Measurements from ENCODE around the gene KCNN3.

Gene KCNN3

DNA sequence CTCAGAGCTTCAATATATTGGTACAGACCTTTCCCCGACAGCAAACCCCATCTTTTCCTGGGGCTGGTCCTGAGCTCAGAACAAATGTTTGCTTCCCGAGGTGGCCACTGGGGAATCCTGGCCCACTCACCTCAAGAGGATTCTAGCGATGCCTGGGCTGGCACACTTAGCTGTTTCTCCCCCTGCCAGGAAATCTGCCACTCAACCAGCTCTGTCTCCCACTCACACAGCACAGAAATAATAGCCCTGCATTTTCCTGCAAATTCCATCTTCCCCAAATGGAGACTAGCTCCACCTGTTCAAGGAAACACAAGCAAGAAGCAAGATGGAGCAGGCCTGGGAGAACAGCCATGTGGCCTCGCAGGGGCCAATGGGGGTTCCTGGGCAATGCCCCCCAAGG, 21.1 kb downstream of the KCNN3 start:
- TF ChIP-seq, protein P1, sequence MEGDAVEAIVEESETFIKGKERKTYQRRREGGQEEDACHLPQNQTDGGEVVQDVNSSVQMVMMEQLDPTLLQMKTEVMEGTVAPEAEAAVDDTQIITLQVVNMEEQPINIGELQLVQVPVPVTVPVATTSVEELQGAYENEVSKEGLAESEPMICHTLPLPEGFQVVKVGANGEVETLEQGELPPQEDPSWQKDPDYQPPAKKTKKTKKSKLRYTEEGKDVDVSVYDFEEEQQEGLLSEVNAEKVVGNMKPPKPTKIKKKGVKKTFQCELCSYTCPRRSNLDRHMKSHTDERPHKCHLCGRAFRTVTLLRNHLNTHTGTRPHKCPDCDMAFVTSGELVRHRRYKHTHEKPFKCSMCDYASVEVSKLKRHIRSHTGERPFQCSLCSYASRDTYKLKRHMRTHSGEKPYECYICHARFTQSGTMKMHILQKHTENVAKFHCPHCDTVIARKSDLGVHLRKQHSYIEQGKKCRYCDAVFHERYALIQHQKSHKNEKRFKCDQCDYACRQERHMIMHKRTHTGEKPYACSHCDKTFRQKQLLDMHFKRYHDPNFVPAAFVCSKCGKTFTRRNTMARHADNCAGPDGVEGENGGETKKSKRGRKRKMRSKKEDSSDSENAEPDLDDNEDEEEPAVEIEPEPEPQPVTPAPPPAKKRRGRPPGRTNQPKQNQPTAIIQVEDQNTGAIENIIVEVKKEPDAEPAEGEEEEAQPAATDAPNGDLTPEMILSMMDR (conservative IDR thresholded peaks at IDR 0.05; ENCODE audit: control insufficient read depth, insufficient read depth, low read depth, low read length): no peak
- no peak overlapping the region for H3K4me3 ChIP-seq (ENCODE audit: control insufficient read depth, low read depth, low read length)
- DNase-seq (ENCODE audit: low read depth): no peak

- no peak overlapping the region for H3K4me3 ChIP-seq (ENCODE audit: control insufficient read depth, low read depth, low read length)
- TF ChIP-seq, protein P1 (conservative IDR thresholded peaks at IDR 0.05; ENCODE audit: control insufficient read depth, insufficient read depth, low read depth, low read length): no peak
- no peak for DNase-seq (ENCODE audit: low read depth)
Observed at GRCh38 chr1:154847891-154848290, 22.2 kb downstream of the KCNN3 start.

DNA sequence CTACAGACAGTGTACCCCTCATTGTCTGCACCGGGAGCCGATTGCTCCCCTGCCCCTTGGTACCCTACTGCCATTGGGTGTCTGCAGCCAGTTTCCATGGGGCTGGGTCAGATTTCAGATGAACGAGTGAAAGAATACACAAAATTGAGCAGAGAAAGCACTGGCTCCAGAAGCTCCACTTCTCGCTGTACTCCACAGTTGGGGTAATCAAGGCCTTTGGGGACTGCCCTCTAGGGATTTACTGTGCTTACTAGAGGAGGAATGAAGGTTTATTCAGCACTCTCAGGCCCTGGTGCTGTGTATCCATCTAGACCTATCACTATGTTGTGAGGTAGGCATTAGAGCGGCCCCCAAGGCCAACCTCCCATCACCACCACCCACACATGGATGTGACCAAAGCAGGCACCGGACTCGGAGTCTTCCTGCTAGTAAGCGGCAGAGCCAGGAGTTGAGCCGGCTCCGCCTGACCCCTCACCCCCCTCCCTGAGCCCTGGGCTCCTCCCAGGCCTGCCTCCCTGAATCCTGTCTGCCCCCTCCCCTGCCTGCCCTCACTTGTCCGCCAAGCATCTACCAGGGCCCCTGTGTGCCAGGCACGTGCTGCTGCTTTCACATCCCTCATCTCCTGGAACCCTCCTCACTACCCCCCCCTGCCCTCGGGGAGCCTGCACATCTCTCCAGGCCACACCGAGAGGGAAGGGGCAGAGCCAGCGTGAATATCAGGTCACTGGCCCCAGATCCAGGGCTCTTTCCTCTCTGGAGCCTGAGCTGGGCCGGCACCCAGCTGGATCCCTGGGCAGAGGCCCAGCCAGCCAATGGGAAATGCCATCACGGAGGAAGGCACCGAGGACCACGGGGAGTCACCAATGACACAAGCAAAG, 23.3 kb downstream of the KCNN3 start:
- DNase-seq (ENCODE audit: low read depth): no peak
- TF ChIP-seq, protein P1 (conservative IDR thresholded peaks at IDR 0.05; ENCODE audit: control insufficient read depth, insufficient read depth, low read depth, low read length): no peak
- H3K4me3 ChIP-seq (ENCODE audit: control insufficient read depth, low read depth, low read length): no peak overlapping the region

GRCh38 chr1:154845879-154846278, 24.2 kb downstream of the KCNN3 start:
- no peak for DNase-seq (ENCODE audit: low read depth)

GRCh38 chr1:154845174-154845573, 24.9 kb downstream of the KCNN3 start:
- TF ChIP-seq, protein P1 (conservative IDR thresholded peaks at IDR 0.05; ENCODE audit: control insufficient read depth, insufficient read depth, low read depth, low read length): no peak
- no peak overlapping the region for H3K4me3 ChIP-seq (ENCODE audit: control insufficient read depth, low read depth, low read length)
- DNase-seq (ENCODE audit: low read depth): no peak

More at GRCh38 chr1:154845879-154846278, 24.2 kb downstream of the KCNN3 start:
- H3K4me3 ChIP-seq (ENCODE audit: control insufficient read depth, low read depth, low read length): no peak overlapping the region
- TF ChIP-seq, protein P1 (conservative IDR thresholded peaks at IDR 0.05; ENCODE audit: control insufficient read depth, insufficient read depth, low read depth, low read length): no peak

- no peak overlapping the region for H3K4me3 ChIP-seq (ENCODE audit: control insufficient read depth, low read depth, low read length)
- TF ChIP-seq, protein P1 (conservative IDR thresholded peaks at IDR 0.05; ENCODE audit: control insufficient read depth, insufficient read depth, low read depth, low read length): no peak
- no peak for DNase-seq (ENCODE audit: low read depth)
Observed at GRCh38 chr1:154844297-154844681, 25.8 kb downstream of the KCNN3 start.
